22Rv1 (cell line): ENCODE measurements around the gene FBXL12.

Experiments
- CTCF ChIP-seq: fragments of 450-650 bp; IDR thresholded peaks from 2 replicates; pipeline ENCODE4 v1.5.1; 2017; ENCODE audit warnings: mild to moderate bottlenecking
- ZFX ChIP-seq: fragments of 450-650 bp; IDR thresholded peaks from 2 replicates; pipeline ENCODE4 v1.6.1; 2017; ENCODE audit warnings: antibody characterized with exemption, borderline replicate concordance

GRCh38 chr19:9819596-9819909 is 674 bp upstream of the FBXL12 start:
- TF ChIP-seq CTCF = no peak
- TF ChIP-seq ZFX = no peak
